GM19351 (cell line): ENCODE measurements around the gene GLYATL2.

Experiments used
- ATAC-seq: cut with Tn5 transposase; IDR thresholded peaks from one replicate; pipeline ENCODE4 v1.9.1; 2021; ENCODE audit warnings: mild to moderate bottlenecking, moderate library complexity; ENCODE audit not compliant: unreplicated experiment

The GLYATL2 gene

GRCh38 chr11:58844361-58845005 lies at the start of gene GLYATL2:
Gene GLYATL2 (minus strand): TSS chr11:58844704. CDS start chr11:58839612, 5,092 bp downstream.
- ATAC-seq: no peak

GRCh38 chr11:58893899-58894298 lies 49.4 kb upstream of the GLYATL2 start:
- no peak for ATAC-seq

DNA sequence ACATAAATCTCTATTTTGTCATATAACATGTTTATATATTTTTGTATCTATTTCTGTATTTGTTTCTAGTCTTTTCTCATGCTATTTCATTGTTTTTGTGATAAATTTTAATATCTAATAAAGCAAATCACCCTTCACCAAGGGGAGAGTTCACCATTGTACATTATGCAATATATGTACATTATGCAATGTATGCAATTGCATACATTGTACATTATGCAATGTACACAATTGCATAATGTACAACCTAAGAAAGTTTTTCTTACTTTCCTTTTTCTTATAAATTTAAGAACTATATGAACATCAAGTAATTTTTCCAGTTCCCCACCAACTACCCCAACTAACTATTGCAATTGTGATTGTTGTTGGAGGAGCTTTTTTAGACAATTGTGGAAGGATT lies 44.1 kb upstream of the GLYATL2 start:
- no peak for ATAC-seq

DNA sequence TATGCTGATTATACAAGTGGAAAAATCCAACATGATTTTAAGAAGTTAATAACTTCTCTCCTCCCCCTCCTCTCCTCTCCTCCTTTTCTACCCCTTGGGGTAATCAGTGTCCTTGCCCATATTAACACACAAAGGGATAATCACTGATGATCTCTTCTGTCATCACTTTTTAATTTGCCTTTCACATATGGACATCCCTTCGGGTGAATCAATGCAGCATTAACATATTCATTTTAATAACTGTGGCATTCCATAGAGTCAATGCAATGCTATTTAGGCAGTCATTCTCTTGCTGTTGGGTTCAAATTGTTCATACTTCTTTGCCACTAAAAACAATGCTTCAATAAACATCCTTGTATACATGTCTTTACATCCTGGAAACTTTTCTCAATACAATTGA lies 42.9 kb upstream of the GLYATL2 start:
- ATAC-seq: no peak

DNA sequence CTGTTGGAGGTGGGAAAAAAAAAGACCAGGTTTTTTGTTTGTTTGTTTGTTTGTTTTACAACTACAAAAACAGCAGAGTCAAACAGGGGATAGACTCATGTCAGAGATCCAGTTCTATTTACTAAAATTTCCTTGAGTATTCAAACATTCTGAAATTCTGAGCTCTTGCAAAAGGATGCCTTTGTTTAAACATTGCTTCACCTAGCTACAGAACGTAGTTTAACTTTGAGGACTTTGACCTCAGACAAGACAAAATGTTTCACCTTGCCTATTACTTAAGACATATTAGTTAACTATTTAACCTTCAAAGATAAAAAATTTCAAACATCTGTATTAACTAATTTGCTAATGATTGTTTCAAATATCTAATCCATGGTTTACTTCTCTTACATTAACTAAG lies 36.1 kb upstream of the GLYATL2 start:
- ATAC-seq: no peak

GRCh38 chr11:58880166-58880565 lies 35.7 kb upstream of the GLYATL2 start:
- ATAC-seq: no peak

DNA sequence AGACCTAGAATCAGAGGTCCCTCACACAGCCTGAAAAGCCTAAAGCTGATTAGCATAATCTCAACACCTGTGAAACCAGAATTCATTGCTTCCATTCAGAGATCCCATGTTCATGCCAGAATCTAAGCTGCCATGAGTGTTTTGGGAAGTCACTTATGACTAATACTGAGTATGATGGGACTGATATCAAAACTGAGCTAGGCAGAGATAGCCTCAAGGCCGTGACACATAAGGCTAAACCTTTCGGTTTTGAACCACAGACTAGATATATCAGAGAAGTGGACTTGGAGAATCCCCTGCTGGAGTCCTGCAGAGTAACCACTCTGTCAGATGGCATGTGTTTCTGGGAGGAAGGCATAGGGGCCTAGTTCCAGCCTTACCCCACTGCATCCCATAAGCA lies 23.1 kb upstream of the GLYATL2 start:
- ATAC-seq: no peak

GRCh38 chr11:58866788-58867187 lies 22.3 kb upstream of the GLYATL2 start:
- ATAC-seq: no peak

- no peak for ATAC-seq
Observed at GRCh38 chr11:58864335-58864734, 19.8 kb upstream of the GLYATL2 start.

- ATAC-seq: no peak
Observed at GRCh38 chr11:58863697-58864096, 19.2 kb upstream of the GLYATL2 start.

DNA sequence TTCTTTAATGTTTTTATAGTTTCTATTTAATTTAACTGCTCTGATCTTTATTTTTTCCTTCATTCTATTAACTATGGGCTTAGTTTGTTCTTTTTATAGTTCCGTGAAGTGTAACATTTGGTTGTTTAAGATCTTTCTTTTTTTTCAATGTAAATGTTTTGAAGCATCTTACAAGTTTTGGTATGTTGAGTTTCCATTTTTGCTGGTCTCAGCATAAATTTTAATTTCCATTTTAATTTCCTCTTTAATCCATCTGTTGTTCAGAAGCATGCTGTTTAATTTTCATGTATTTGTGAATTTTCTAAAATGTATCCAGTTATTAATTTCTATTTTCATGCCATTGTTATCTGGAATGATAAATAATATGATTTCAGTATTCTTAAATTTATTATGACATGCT lies 17.0 kb upstream of the GLYATL2 start:
- no peak for ATAC-seq

- ATAC-seq: no peak
Observed at GRCh38 chr11:58856806-58857205, 12.3 kb upstream of the GLYATL2 start.

GRCh38 chr11:58845386-58845785 lies 882 bp upstream of the GLYATL2 start:
- no peak for ATAC-seq

DNA sequence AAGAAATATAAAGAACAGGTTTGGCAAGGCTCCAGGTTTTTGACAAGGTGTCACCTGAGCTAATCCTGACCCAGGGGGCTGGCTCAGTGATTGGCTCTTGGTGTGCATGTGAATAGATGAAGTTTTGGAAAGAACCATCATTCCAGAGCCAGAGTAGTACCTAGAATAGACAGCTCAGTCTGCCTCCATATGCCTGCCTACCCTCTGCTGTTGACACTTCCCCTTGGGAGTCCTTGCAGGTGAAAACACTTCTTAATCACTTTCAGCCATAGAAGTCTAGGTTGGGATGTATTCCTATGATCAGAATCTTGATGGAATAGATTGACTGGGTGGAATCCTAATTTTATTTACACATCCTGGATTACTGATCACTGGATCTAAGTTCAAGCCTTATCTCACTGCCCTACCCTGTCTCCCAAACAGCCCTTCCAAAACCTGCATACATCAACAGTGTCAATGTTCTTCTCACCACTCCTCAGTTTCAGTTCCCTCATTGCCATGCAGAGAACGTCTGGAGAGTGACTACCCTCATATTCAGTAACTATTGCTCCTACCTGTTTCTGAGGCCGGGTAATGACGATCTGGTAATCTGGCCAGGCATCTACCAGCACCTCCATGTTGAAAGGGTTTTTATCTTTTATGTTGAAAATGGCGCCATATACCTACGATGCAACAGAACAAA lies 6.7 kb downstream of the GLYATL2 start:
- ATAC-seq: peak; percentile 61

GRCh38 chr11:58832056-58832645 lies 12.4 kb downstream of the GLYATL2 start:
- no peak for ATAC-seq

- ATAC-seq: no peak
Observed at GRCh38 chr11:58830673-58831301, 13.7 kb downstream of the GLYATL2 start.

DNA sequence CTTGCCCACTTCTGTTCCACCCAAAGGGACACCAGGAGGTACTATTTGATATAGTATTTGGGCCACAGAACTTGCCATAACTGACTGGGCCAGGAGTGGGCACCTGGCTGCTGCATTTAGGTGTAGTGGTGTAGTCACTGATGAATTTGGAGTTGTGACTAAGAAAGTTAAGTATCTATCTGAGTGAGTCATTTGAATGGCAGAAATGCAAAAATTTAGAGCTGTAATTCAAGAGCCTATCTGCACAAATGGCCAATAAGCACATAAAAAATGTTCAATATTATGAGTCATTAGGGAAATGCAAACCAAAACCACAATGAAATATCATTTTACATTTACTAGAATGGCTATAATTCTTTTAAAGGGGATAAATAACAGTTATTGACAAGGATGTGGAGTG lies 14.7 kb downstream of the GLYATL2 start:
- ATAC-seq: peak; percentile 45

- ATAC-seq: no peak
Observed at GRCh38 chr11:58813693-58814092, 30.8 kb downstream of the GLYATL2 start.

DNA sequence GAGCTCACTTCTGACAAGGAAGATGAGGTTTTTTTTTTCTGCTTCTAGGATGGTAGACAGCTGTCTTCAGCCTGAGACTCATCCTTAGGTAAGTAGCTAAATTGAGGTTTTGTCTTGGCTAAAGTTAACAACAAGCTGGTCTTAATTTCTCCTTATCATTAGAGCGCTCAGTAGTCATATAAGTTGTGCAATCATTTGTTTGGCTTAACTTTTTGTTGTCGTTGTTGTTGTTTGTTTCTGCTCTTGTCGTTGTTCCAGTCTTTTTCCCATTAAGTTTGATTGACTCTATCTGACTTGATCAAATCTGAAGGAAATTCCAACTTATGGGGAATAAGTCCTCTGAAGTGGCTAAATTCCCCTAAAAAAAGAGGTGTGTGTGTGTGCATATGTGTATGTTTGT lies 33.0 kb downstream of the GLYATL2 start:
- ATAC-seq: no peak

DNA sequence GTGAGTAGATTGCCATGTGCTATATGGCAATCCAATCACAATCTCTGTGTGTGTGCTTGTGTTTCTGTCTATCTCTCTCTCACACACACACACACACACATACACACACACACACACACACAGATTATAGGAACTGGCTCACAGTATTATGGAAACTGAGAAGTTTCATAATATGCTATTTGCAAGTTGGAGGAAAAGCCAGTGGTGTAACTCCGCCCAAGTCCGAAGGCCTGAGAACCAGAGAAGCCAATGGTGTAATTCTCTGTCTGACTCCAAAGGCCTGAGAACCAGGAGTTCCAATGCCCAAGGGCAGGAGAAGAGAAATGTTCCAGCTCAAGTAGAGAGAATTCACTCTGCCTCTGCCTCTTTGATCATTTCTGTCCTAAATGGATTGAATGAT lies 37.2 kb downstream of the GLYATL2 start:
- no peak for ATAC-seq

DNA sequence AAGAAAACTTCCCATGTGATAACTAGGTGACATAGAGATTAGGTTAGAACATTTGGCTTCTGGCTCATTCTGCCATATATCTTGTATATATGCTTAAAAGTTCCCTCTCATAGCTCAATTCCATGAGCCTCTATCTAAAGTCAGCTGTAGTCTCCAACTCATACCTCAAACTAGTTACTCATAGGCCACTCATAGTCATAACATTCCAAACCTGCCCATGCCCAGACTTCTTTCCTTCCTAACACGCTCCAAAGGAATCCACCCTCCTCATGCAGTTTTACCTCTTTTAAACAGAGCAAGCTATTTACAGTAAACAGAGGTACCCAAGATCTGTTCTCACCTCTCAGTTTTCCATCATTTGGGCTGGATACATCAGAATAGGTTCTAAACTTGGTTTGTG lies 39.4 kb downstream of the GLYATL2 start:
- no peak for ATAC-seq

- ATAC-seq: no peak
Observed at GRCh38 chr11:58801974-58802545, 42.4 kb downstream of the GLYATL2 start.
